Endodermal cell (in vitro differentiated cells): ENCODE results near the gene HES5. TPM values are rescaled to one million over a fixed set of nuclear protein-coding genes. Genes with fewer than 3 reads are reported as not detected.
A peak's percentile ranks its signal among the peaks of the same experiment; 100 is the strongest.
"Not testable (repeated sequence)": the region's sequence is repeated elsewhere in the genome, so short reads cannot be mapped to it uniquely, and the experiment has no call there.

Experiments used
- DNase-seq: peaks from one replicate; pipeline ENCODE4 v3.0.0-alpha.2; 2017
- H3K27ac ChIP-seq: 2 replicates; pipeline ENCODE4 v1.5.1; 2013; ENCODE audit warnings: mild to moderate bottlenecking, low read depth, low read length, moderate library complexity
- H3K27me3 ChIP-seq: 2 replicates; pipeline ENCODE4 v1.6.1; 2013; ENCODE audit warnings: mild to moderate bottlenecking, low read length, moderate library complexity; ENCODE audit not compliant: insufficient read depth, control insufficient read depth, poor library complexity, severe bottlenecking
- H3K36me3 ChIP-seq: 2 replicates; pipeline ENCODE4 v1.7.0; 2013; ENCODE audit warnings: mild to moderate bottlenecking, low read length, moderate library complexity; ENCODE audit not compliant: control insufficient read depth, insufficient read depth
- H3K4me1 ChIP-seq: one replicate; pipeline ENCODE4 v1.7.0; 2013; ENCODE audit warnings: low read length; ENCODE audit not compliant: control insufficient read depth, insufficient read depth
- H3K4me3 ChIP-seq: 2 replicates; pipeline ENCODE4 v1.5.1; 2013; ENCODE audit warnings: mild to moderate bottlenecking, low read length, moderate library complexity
- H3K9ac ChIP-seq: 2 replicates; pipeline ENCODE4 v1.6.1; 2013; ENCODE audit warnings: mild to moderate bottlenecking, low read length, moderate library complexity; ENCODE audit not compliant: poor library complexity, severe bottlenecking; ENCODE audit errors: extremely low read depth
- H3K9me3 ChIP-seq: 2 replicates; pipeline ENCODE4 v1.6.1; 2013; ENCODE audit warnings: mild to moderate bottlenecking, low read length, moderate library complexity; ENCODE audit not compliant: control insufficient read depth
- H3K27ac Mint-ChIP-seq: 2 replicates; pipeline ENCODE4 v1.8.0; 2020; ENCODE audit warnings: mixed read lengths
- H3K27me3 Mint-ChIP-seq: 2 replicates; pipeline ENCODE4 v1.8.0; 2021; ENCODE audit warnings: mild to moderate bottlenecking, mixed read lengths; ENCODE audit not compliant: insufficient read depth
- H3K36me3 Mint-ChIP-seq: 2 replicates; pipeline ENCODE4 v1.8.0; 2020; ENCODE audit warnings: low read depth, mixed read lengths
- H3K4me1 Mint-ChIP-seq: 2 replicates; pipeline ENCODE4 v1.8.0; 2020; ENCODE audit warnings: mixed read lengths
- H3K4me3 Mint-ChIP-seq: 2 replicates; pipeline ENCODE4 v1.8.0; 2020; ENCODE audit warnings: mild to moderate bottlenecking, moderate library complexity, mixed read lengths
- H3K9me3 Mint-ChIP-seq: 2 replicates; pipeline ENCODE4 v1.8.0; 2020; ENCODE audit warnings: mild to moderate bottlenecking, mixed read lengths
- WGBS, 2 experiments: methylation state at CpG; one replicate each; pipeline versions ENCODE4 v1.1.5 to v1.1.7; 2013; ENCODE audit warnings: missing lambda C conversion rate in 2 of 2, mixed read lengths in 1 of 2; ENCODE audit not compliant: insufficient coverage in 1 of 2, insufficient read length in 1 of 2; 5-methylcytosine and 5-hydroxymethylcytosine counted together
- total RNA-seq, 2 donors: library from RNA; stranded (reverse); fragmentation: NEBNext Ultra II Directional in 1 of 2; extraction: Animal tissue kit (Norgen Biotek cat#: 25700) in 1 of 2; gene quantifications; 2 replicates in 1 of 2; 3 replicates in 1 of 2; pipeline ENCODE4 v1.2.1, GENCODE V29; 2021
- TF ChIP-seq, protein P1 (sequence below): fragments of 200-600 bp; sonication (generic); conservative IDR thresholded peaks from 2 replicates; pipeline ENCODE4 v1.5.0; 2021; ENCODE audit warnings: antibody characterized with exemption, mild to moderate bottlenecking

The HES5 gene
- total RNA-seq, 2 donors from 2014 or later: not detected

DNA sequence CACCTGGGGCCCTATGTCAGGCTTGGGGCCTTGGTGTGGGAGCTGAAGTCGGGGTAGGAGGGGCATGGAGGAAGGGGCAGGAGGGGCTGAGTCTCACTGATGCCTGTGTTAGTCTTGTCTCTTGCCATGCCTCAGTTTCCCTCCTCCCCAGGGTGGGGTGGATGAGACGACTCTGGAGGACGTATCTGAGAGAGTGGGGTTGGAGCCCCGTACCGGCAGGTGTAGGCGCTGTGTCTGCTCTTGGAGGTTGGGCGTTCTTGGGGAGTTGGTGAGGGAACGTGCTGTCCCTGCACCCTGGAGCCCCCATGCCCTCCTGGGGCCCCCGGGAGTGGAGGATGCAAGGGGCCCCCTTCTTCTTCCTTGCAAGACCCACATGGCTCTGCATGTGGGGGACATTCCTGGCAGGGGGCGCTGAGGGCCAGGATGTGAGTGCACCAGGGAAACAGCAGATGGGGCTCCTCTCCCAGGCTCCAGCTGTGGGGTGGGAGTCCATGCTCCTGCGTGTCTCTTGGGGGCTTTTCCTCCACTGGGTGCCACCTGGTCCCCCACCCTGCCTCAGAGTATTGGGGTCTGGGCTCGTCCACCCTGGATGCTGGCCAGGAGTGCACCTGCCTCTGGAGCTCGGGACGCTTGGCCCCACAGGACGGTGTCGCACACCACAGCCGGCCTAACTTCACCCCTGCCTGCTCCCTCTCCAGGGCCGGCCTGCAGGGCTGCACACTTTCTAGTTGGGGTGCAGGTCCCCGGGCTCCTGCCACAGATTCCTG, 24.7 kb upstream of the HES5 start:
- Histone ChIP-seq H3K36me3 (no peaks in the 10 kb centered on the region), H3K9me3 (no peaks in the 10 kb centered on the region), H3K27me3 (no peaks in the 10 kb centered on the region), H3K27ac (no peak overlapping the region), H3K4me1 (no peaks in the 10 kb centered on the region), H3K4me3 (no peak overlapping the region), H3K9ac (no peak overlapping the region)
- Mint-ChIP-seq H3K36me3 (no peaks in the 10 kb centered on the region), H3K27ac (no peak overlapping the region), H3K4me3 (no peak overlapping the region), H3K4me1 (peaks cover 4% of the 10 kb centered on the region), H3K27me3 (no peaks in the 10 kb centered on the region), H3K9me3 (no peaks in the 10 kb centered on the region)
- DNase-seq: peak; percentile 74
- WGBS, 2 experiments: 77 to 88% methylated on average over 5 to 19 of the region's 19 CpGs
- TF ChIP-seq, protein P1, sequence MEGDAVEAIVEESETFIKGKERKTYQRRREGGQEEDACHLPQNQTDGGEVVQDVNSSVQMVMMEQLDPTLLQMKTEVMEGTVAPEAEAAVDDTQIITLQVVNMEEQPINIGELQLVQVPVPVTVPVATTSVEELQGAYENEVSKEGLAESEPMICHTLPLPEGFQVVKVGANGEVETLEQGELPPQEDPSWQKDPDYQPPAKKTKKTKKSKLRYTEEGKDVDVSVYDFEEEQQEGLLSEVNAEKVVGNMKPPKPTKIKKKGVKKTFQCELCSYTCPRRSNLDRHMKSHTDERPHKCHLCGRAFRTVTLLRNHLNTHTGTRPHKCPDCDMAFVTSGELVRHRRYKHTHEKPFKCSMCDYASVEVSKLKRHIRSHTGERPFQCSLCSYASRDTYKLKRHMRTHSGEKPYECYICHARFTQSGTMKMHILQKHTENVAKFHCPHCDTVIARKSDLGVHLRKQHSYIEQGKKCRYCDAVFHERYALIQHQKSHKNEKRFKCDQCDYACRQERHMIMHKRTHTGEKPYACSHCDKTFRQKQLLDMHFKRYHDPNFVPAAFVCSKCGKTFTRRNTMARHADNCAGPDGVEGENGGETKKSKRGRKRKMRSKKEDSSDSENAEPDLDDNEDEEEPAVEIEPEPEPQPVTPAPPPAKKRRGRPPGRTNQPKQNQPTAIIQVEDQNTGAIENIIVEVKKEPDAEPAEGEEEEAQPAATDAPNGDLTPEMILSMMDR: peak; percentile 66

DNA sequence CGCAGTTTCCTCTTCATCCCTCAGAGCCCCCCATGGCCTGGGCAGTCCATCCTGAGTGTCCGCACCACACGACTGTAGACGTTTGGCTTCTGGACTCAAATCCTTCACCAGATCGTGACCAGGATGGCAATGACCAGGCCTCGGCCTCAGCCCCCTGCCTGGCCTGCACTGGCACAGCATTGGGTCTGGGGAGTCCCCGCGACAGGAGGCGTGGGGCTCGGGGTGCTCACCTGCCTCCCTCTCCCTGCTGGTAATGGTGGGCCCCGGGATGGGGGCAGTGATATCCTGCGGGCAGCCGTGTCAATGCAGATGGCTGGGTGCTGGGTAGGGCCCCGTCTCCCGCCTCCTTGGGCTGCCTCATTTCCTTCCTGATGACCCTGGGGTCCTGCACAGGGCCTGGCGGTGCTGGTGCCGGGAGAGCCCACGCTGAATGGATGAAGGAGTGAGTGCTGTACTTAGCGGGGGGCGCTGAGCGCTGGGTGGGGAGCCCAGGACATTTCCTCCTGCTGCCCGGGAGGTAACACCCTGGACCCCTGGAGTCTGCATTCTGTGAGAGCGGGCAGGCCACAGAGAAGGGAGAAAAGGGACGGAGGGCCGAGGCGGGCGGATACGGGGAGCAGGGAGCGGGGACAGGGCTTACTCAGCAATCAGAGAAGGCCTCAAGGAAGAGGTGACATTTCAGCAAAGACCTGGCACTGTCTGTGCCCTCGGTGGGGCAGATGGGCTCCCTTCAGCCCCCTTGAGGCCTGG, 24.0 kb upstream of the HES5 start:
- Mint-ChIP-seq H3K4me3 (no peak overlapping the region), H3K9me3 (no peaks in the 10 kb centered on the region), H3K36me3 (no peaks in the 10 kb centered on the region), H3K27ac (no peak overlapping the region), H3K27me3 (no peaks in the 10 kb centered on the region), H3K4me1 (peaks cover 4% of the 10 kb centered on the region)
- H3K4me3 ChIP-seq: no peak overlapping the region
- WGBS, 2 experiments: 90 to 93% methylated on average over 23 to 30 of the region's 30 CpGs
- TF ChIP-seq, protein P1: no peak
- no peaks in the 10 kb centered on the region for H3K4me1 ChIP-seq
- no peaks in the 10 kb centered on the region for H3K36me3 ChIP-seq
- H3K27ac ChIP-seq: no peak overlapping the region
- no peak overlapping the region for H3K9ac ChIP-seq
- no peak for DNase-seq
- no peaks in the 10 kb centered on the region for H3K9me3 ChIP-seq
- H3K27me3 ChIP-seq: no peaks in the 10 kb centered on the region

DNA sequence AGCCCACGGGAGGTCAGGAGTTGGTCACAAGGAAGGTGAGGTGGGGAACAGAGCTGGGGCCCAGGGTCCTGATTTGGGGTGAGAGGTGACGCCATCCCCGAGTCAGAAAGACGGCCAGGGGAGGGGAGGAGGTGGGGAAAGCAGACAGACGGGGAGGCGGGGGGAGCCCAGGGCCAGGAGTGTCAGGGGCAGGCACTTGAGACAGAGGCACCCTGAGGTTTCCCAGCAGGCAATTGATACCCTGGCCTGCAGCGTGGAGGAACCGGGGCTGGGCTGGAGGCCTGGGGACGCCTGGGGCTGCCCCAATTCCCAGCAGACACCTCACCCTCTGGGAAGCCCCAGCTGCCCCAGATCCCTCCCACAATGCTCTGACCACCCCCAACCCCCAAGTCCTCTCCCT, 23.0 kb upstream of the HES5 start:
- not testable (repeated sequence) for H3K27ac ChIP-seq, H3K4me1 Mint-ChIP-seq, H3K9me3 Mint-ChIP-seq, H3K36me3 ChIP-seq, H3K9me3 ChIP-seq, H3K4me1 ChIP-seq, H3K27me3 ChIP-seq, H3K27me3 Mint-ChIP-seq, H3K36me3 Mint-ChIP-seq, H3K9ac ChIP-seq, H3K4me3 Mint-ChIP-seq, H3K27ac Mint-ChIP-seq, H3K4me3 ChIP-seq, DNase-seq
- WGBS, 2 experiments: 84 to 87% methylated on average over 5 to 7 of the region's 9 CpGs
